GM12878 (cell line): ENCODE results near the gene COX10. TPM values are rescaled to one million over a fixed set of nuclear protein-coding genes. Genes with fewer than 3 reads are reported as not detected.

Experiments used
- ATAC-seq: fragments of 200-7000 bp; cut with Tn5 transposase; 3 replicates; pipeline ENCODE4 v1.9.1; 2020; ENCODE audit warnings: mild to moderate bottlenecking, moderate library complexity
- BruUV-seq: library from RNA; stranded (reverse); fragments of 400-500 nt; replicated peaks from 2 replicates; lab custom pipeline; 2021; lab: Mats Ljungman, UMichigan
- CTCF ChIA-PET: fragments of 300-600 bp; sonication (Branson Sonifier 250); formaldehyde crosslinking; extraction: SDS; loops from one replicate; lab custom pipeline; 2021; ENCODE audit warnings: inconsistent platforms; lab: Yijun Ruan, JAX
- POLR2A ChIA-PET: fragments of 350-600 bp; formaldehyde crosslinking; extraction: SDS; loops from one replicate; lab custom pipeline; 2021; ENCODE audit warnings: inconsistent platforms; lab: Charles Lee
- RAD21 ChIA-PET: fragments of 300-600 bp; sonication (Branson Sonifier 250); formaldehyde crosslinking; loops from one replicate; lab custom pipeline; 2023; ENCODE audit warnings: antibody characterized with exemption; ENCODE audit not compliant: unreplicated experiment; lab: Charles Lee
- SMC1A ChIA-PET: fragments of 300-600 bp; sonication (Branson Sonifier 250); formaldehyde crosslinking; loops from one replicate; lab custom pipeline; 2023; ENCODE audit not compliant: unreplicated experiment, uncharacterized antibody; lab: Charles Lee
- DNase-seq: peaks from one replicate; pipeline ENCODE4 v3.0.0-alpha.2; 2011; ENCODE audit warnings: low read depth, low spot score
- FAIRE-seq: peaks from 3 replicates; lab custom pipeline; 2011; peaks lifted over from hg19 to GRCh38; lab: Jason Lieb, UNC
- H2AFZ ChIP-seq: 2 replicates; pipeline ENCODE4 v1.6.0; 2011; ENCODE audit warnings: low read depth, low read length, control low read depth; ENCODE audit not compliant: control insufficient read depth
- H3K27ac ChIP-seq: 2 replicates; pipeline ENCODE4 v1.5.1; 2011; ENCODE audit warnings: control low read depth; ENCODE audit not compliant: control insufficient read depth, insufficient read depth
- H3K27me3 ChIP-seq, 2 experiments: replicated peaks in 1 of 2; 2 replicates each; pipeline versions ENCODE4 v1.6.0 to v1.6.1; 2011; ENCODE audit warnings: low read length in 1 of 2; ENCODE audit not compliant: control insufficient read depth in 2 of 2, insufficient read depth in 2 of 2
- H3K36me3 ChIP-seq, 2 experiments: 2 replicates each; pipeline ENCODE4 v1.5.1; 2011; ENCODE audit warnings: low read length in 1 of 2; ENCODE audit not compliant: control insufficient read depth in 2 of 2, insufficient read depth in 2 of 2
- H3K4me1 ChIP-seq: 2 replicates; pipeline ENCODE4 v1.6.1; 2011; ENCODE audit warnings: mild to moderate bottlenecking, low read length, moderate library complexity, mixed read lengths; ENCODE audit not compliant: control insufficient read depth, insufficient read depth
- H3K4me2 ChIP-seq: 2 replicates; pipeline ENCODE4 v1.6.0; 2011; ENCODE audit warnings: control low read depth; ENCODE audit not compliant: control insufficient read depth, insufficient read depth
- H3K4me3 ChIP-seq: fragments of 200-600 bp; sonication (generic); 2 replicates; pipeline ENCODE4 v1.5.1; 2016
- H3K79me2 ChIP-seq: 2 replicates; pipeline ENCODE4 v1.6.0; 2011; ENCODE audit warnings: low read length; ENCODE audit not compliant: control insufficient read depth, insufficient read depth
- H3K9ac ChIP-seq: 2 replicates; pipeline ENCODE4 v1.8.0; 2011; ENCODE audit warnings: low read length, control low read depth, mixed read lengths; ENCODE audit not compliant: control insufficient read depth, insufficient read depth
- H3K9me3 ChIP-seq: replicated peaks from 3 replicates; pipeline ENCODE4 v1.5.1; 2011; ENCODE audit warnings: mild to moderate bottlenecking, low read length; ENCODE audit not compliant: control insufficient read depth, insufficient read depth
- H4K20me1 ChIP-seq: 2 replicates; pipeline ENCODE4 v1.6.0; 2011; ENCODE audit not compliant: control insufficient read depth, insufficient read depth
- ASH2L ChIP-seq: fragments of 300-600, 200-600 bp; sonication (generic); IDR thresholded peaks from 2 replicates; pipeline ENCODE4 v1.6.1; 2017; ENCODE audit warnings: low read depth, mild to moderate bottlenecking, borderline replicate concordance
- BHLHE40 ChIP-seq, 2 experiments: fragments of 450-650 bp in 1 of 2; IDR thresholded peaks; 2 replicates each; pipeline ENCODE4 v1.6.1; 2011 to 2017; ENCODE audit warnings: low read depth in 2 of 2, borderline replicate concordance in 1 of 2, improper control_type of control experiment in 1 of 2, low read length in 1 of 2, mild to moderate bottlenecking in 1 of 2
- CHD2 ChIP-seq: IDR thresholded peaks from 2 replicates; pipeline ENCODE4 v1.6.1; 2011; ENCODE audit warnings: low read depth, low read length, improper control_type of control experiment, borderline replicate concordance
- CREB1 ChIP-seq: IDR thresholded peaks from 2 replicates; pipeline ENCODE4 v1.6.1; 2012; ENCODE audit warnings: low read depth, mild to moderate bottlenecking, inconsistent platforms
- EZH2 ChIP-seq: IDR thresholded peaks from 2 replicates; pipeline ENCODE4 v1.6.1; 2012; ENCODE audit warnings: low read depth, mild to moderate bottlenecking, control low read depth, inconsistent platforms, low read length, borderline replicate concordance; ENCODE audit not compliant: control insufficient read depth
- IRF4 ChIP-seq: IDR thresholded peaks from 2 replicates; pipeline ENCODE4 v1.6.1; 2011; ENCODE audit warnings: low read depth, low read length
- MXI1 ChIP-seq: fragments of 150-350 bp; IDR thresholded peaks from 2 replicates; pipeline ENCODE4 v1.6.1; 2011; ENCODE audit warnings: low read depth, mild to moderate bottlenecking, inconsistent platforms, low read length, improper control_type of control experiment
- NRF1 ChIP-seq: conservative IDR thresholded peaks from 2 replicates; pipeline ENCODE4 v1.6.1; 2011; ENCODE audit warnings: mild to moderate bottlenecking, low read depth, low read length, improper control_type of control experiment
- PML ChIP-seq: IDR thresholded peaks from 2 replicates; pipeline ENCODE4 v1.6.1; 2012; ENCODE audit warnings: low read length, inconsistent platforms
- POLR2AphosphoS5 ChIP-seq: IDR thresholded peaks from 2 replicates; pipeline ENCODE4 v1.6.1; 2011; ENCODE audit warnings: mild to moderate bottlenecking, low read length, inconsistent platforms
- RAD51 ChIP-seq: fragments of 450-650 bp; IDR thresholded peaks from 2 replicates; pipeline ENCODE4 v1.6.1; 2016; ENCODE audit warnings: moderate library complexity, mild to moderate bottlenecking, inconsistent platforms
- RUNX3 ChIP-seq: IDR thresholded peaks from 2 replicates; pipeline ENCODE4 v1.6.1; 2012; ENCODE audit warnings: low read length, inconsistent platforms
- SIN3A ChIP-seq: IDR thresholded peaks from 2 replicates; pipeline ENCODE4 v1.6.1; 2012; ENCODE audit warnings: low read depth, low read length, improper control_type of control experiment
- SMARCA5 ChIP-seq: fragments of 450-650 bp; IDR thresholded peaks from 2 replicates; pipeline ENCODE4 v1.6.1; 2017; ENCODE audit warnings: mild to moderate bottlenecking
- WGBS: methylation state at CpG from one replicate; pipeline ENCODE4 v1.1.6; 2016; ENCODE audit warnings: low lambda C conversion rate; ENCODE audit not compliant: insufficient replicate concordance, insufficient coverage; ENCODE audit errors: missing lambda C conversion rate; 5-methylcytosine and 5-hydroxymethylcytosine counted together
- in situ Hi-C: fragments of 300-500 bp; cut with MboI; formaldehyde crosslinking; loops from 9 replicates; pipeline ENCODE4 v1.14.3; 2018; ENCODE audit warnings: mixed read lengths
- intact Hi-C: fragments of 100-400 bp; cut with micrococcal nuclease; formaldehyde crosslinking; loops from one replicate; pipeline ENCODE4 v1.14.2; 2022; ENCODE audit not compliant: unreplicated experiment
- polyA plus RNA-seq, 11 experiments: library from polyadenylated mRNA; depleted of rRNA in 4 of 11; unstranded in 6 of 11; stranded (reverse) in 5 of 11; fragments of >200 nt; fragmentation: Nextera tagmentation in 4 of 11; fragmentation: Illumina TruSeq in 1 of 11; extraction: Ambion mirVana in 4 of 11; extraction: Trizol in 1 of 11; gene quantifications; 1 replicate in 1 of 11; 2 replicates in 10 of 11; pipeline versions ENCODE4 v1.2.1 to v1.2.3, GENCODE V29; 2011 to 2016; ENCODE audit warnings: inconsistent platforms in 2 of 11, missing spikeins in 2 of 11, low read depth in 1 of 11
- total RNA-seq, 4 experiments: library from RNA; depleted of rRNA in 3 of 4; stranded (reverse); fragments of >200 nt in 3 of 4; fragmentation: Illumina TruSeq in 1 of 4; extraction: Trizol in 1 of 4; gene quantifications; 2 replicates each; pipeline versions ENCODE4 v1.2.1 to v1.2.3, GENCODE V29; 2013 to 2021
- TF ChIP-seq, protein P1 (sequence below): fragments of 450-650 bp; IDR thresholded peaks from 2 replicates; pipeline ENCODE4 v1.6.1; 2017; ENCODE audit warnings: mild to moderate bottlenecking, low read depth, inconsistent platforms; ENCODE audit not compliant: poor library complexity, severe bottlenecking
- TF ChIP-seq, protein P2 (sequence below): IDR thresholded peaks from 2 replicates; pipeline ENCODE4 v1.6.1; 2011; ENCODE audit warnings: mild to moderate bottlenecking, low read depth, low read length, moderate library complexity; ENCODE audit not compliant: insufficient replicate concordance

The COX10 gene
- total and polyA plus RNA-seq, 10 of the 15 experiments (the other 5 are each of a cell fraction or from before 2014, with no cell fraction given): 9.6 to 29.4 (median 21.3) TPM

DNA sequence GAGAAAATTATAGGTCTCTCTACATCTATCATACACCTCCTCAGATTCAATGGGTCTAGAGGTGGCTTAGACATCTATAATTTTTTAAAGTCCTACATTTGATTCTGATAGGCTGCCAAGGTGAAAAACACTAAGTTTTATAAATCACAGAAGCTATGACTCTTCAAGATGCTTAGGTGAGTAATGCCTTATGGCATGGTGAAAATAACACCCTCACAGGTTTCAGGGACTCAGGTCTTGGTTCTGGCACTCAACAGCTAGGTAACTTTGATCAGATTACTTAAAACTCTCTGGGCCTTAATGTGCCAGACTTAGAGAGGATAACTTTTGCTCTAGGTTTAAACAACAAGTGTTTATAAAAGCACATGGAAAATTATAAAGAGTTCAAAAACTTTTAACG lies 2.0 kb upstream of the COX10 start (continued):
- TF ChIP-seq, protein P1, sequence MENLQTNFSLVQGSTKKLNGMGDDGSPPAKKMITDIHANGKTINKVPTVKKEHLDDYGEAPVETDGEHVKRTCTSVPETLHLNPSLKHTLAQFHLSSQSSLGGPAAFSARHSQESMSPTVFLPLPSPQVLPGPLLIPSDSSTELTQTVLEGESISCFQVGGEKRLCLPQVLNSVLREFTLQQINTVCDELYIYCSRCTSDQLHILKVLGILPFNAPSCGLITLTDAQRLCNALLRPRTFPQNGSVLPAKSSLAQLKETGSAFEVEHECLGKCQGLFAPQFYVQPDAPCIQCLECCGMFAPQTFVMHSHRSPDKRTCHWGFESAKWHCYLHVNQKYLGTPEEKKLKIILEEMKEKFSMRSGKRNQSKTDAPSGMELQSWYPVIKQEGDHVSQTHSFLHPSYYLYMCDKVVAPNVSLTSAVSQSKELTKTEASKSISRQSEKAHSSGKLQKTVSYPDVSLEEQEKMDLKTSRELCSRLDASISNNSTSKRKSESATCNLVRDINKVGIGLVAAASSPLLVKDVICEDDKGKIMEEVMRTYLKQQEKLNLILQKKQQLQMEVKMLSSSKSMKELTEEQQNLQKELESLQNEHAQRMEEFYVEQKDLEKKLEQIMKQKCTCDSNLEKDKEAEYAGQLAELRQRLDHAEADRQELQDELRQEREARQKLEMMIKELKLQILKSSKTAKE: no peak
- no peak for TF ChIP-seq IRF4
- no peak for TF ChIP-seq EZH2
- TF ChIP-seq PML: no peak
- TF ChIP-seq NRF1: no peak
- no peak for TF ChIP-seq CHD2
- TF ChIP-seq, protein P2, sequence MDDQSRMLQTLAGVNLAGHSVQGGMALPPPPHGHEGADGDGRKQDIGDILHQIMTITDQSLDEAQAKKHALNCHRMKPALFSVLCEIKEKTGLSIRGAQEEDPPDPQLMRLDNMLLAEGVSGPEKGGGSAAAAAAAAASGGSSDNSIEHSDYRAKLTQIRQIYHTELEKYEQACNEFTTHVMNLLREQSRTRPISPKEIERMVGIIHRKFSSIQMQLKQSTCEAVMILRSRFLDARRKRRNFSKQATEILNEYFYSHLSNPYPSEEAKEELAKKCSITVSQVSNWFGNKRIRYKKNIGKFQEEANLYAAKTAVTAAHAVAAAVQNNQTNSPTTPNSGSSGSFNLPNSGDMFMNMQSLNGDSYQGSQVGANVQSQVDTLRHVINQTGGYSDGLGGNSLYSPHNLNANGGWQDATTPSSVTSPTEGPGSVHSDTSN: no peak
- TF ChIP-seq SMARCA5: no peak

DNA sequence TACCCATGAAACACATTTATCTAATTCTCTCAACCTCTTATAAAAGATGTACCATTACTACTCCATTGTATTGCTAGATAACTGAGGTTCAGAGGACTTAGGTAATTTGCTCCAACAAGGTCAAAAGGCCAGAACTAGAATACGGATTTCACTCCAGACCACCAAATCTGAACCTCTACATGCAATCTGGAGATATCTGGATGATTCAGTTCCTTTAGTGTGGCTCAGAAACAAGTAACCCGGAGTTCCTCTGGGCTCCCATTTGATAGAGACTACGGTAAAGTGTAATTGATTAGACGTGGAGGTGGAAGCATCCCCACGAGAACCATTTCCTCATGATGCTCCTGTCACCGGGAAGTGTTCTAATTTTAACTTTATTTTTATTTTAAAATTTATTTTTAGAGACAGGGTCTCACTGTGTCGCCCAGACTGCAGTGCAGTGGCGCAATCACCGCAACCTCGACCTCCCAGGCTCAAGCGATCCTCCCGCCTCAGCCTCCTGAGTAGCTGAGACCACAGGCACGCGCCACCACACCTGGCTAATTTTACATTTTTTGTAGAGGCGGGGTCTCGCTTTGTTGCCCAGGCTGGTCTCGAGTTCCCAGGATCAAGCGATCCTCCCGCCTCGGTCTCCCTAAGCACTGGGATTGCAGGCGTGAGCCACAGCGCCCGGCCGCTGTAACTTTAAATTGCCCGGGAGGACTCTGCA lies 608 bp upstream of the COX10 start:
- SMC1A ChIA-PET: no interaction called here
- peak overlapping the region; percentile 96 for H3K4me2 ChIP-seq

More for the DNA sequence above, 608 bp upstream of the COX10 start:
- in situ Hi-C loops: no loop called here
- H3K9me3 ChIP-seq: no peaks in the 10 kb centered on the region
- ATAC-seq: peak; percentile 41
- H2AFZ ChIP-seq: peak overlapping the region; percentile 86
- no peak for FAIRE-seq
- BruUV-seq: no TSS peak
- H3K79me2 ChIP-seq: peaks cover 53% of the 10 kb centered on the region
- WGBS: under 1% methylated on average over 18 of the region's 25 CpGs
- no peak for DNase-seq
- intact Hi-C loops: no loop called here
- peak overlapping the region; percentile 75 for H3K9ac ChIP-seq
- TF ChIP-seq RUNX3: no peak
- no peak for TF ChIP-seq MXI1
- TF ChIP-seq SMARCA5: no peak
- TF ChIP-seq SIN3A: no peak
- no peak for TF ChIP-seq CREB1
- peak in 1 of 2 experiments; percentile 16; a peak in 1 of 4 replicates for TF ChIP-seq BHLHE40 (IDR thresholded peaks at IDR 0.05; ENCODE audit: borderline replicate concordance in 1 of 2, low read depth in 2 of 2, low read length in 1 of 2)
- no peak for TF ChIP-seq POLR2AphosphoS5
- no peak for TF ChIP-seq RAD51
- TF ChIP-seq ASH2L: no peak
- TF ChIP-seq, all 136 proteins: peak for 1
- CTCF ChIA-PET: no interaction called here
- H3K27me3 ChIP-seq: no peaks in the 10 kb centered on the region
- POLR2A ChIA-PET: no interaction called here
- peak overlapping the region; percentile 45 for H3K27ac ChIP-seq
- RAD21 ChIA-PET: no interaction called here
- peak overlapping the region; percentile 95 for H3K4me3 ChIP-seq
- H3K36me3 ChIP-seq: no peaks in the 10 kb centered on the region
- H4K20me1 ChIP-seq: no peaks in the 10 kb centered on the region
- 0 out of 2 replicates have a peak, but pooled peaks cover 3% of the 10 kb centered on the region for H3K4me1 ChIP-seq
